GM12875 (cell line): ENCODE data around the gene SIGLEC8.

Experiments used
- H3K4me3 ChIP-seq: one replicate; pipeline ENCODE4 v1.5.1; 2011; ENCODE audit warnings: low read depth, low read length, control low read depth
- TF ChIP-seq, protein P1 (sequence below): IDR thresholded peaks from 2 replicates; pipeline ENCODE4 v1.5.1; 2011; ENCODE audit warnings: low read depth, mild to moderate bottlenecking, control low read depth, inconsistent platforms, low read length, moderate library complexity, borderline replicate concordance; ENCODE audit not compliant: insufficient read depth

The SIGLEC8 gene

DNA sequence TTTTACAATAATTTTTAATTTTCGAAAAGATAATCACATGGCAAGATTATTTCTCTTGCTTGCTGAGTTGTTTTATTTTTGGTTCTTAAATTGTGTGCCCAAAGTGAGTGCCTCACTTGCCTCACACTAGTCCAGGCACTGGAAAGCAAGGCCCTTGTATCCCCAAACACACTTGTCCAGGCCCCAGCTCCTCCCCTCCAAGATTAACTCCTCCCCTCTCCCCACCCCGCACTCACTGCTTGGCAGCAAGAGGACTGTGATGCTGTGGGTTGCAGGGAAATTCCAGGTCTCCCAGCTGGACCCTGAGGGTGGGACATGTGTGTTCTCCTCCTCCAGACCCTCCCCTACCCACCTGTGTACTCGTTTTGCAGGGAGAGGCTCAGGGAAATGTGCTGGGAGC, 39.4 kb upstream of the SIGLEC8 start:
- H3K4me3 ChIP-seq: no peak overlapping the region
- TF ChIP-seq, protein P1, sequence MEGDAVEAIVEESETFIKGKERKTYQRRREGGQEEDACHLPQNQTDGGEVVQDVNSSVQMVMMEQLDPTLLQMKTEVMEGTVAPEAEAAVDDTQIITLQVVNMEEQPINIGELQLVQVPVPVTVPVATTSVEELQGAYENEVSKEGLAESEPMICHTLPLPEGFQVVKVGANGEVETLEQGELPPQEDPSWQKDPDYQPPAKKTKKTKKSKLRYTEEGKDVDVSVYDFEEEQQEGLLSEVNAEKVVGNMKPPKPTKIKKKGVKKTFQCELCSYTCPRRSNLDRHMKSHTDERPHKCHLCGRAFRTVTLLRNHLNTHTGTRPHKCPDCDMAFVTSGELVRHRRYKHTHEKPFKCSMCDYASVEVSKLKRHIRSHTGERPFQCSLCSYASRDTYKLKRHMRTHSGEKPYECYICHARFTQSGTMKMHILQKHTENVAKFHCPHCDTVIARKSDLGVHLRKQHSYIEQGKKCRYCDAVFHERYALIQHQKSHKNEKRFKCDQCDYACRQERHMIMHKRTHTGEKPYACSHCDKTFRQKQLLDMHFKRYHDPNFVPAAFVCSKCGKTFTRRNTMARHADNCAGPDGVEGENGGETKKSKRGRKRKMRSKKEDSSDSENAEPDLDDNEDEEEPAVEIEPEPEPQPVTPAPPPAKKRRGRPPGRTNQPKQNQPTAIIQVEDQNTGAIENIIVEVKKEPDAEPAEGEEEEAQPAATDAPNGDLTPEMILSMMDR: no peak

DNA sequence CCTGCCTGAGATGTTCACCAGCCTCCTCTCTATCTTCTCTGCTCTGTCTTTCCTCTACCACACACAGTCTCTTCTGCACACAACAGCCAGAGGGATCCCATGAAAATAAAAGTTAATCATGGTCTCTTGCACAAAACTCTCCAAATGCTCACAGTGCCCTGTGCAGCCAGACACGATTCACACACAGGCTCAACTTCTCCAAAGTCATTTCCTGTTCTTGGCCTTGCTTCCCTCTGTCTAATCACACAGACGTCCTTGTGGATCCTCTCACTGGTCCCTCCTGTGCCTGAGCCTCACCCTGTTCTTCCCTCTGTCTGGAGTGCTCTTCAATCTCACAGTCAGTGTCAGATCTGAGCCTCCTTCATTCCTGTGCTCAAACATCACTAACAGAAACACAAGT, 35.5 kb upstream of the SIGLEC8 start:
- H3K4me3 ChIP-seq: no peak overlapping the region
- TF ChIP-seq, protein P1: no peak

DNA sequence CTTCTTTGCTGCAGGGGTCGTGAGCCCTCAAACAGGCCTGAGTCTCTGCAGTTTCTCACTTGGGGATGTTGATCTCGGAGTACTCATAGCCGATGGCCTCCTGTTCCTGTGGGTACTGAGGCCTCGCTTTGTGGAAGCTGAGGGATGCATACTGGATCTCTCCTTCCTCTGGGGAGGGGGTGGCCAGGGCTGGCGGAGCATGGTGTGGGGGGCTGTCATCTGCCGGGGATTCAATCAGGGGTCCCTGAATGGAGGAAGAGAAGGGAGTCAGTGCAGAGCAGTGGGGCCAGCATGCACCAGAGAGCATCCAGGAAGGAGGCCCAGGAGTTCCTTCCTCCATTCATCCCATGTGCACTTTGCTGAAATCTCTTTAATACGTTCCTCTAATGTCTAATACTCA, 33.3 kb upstream of the SIGLEC8 start:
- TF ChIP-seq, protein P1: no peak
- H3K4me3 ChIP-seq: no peak overlapping the region

DNA sequence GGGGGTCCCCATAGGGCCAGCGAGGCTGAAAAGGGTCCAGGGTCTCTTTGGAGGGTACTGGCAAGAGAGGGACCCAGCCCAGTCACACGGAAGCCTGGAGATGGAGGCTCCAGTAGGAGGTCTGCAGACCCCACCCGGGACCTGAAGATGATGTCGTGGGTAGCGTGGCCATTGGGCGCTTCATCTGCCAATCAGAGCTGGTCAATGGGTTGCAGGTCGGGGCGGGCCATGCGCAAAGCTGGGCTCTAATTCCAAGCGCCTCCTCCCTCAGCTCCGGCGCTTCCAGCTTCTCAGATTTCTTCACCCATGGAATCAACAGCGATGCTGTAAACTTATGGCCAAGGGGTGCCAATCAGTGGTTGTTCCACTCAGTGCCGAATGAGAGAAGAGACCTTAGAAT, 32.4 kb upstream of the SIGLEC8 start:
- no peak overlapping the region for H3K4me3 ChIP-seq
- TF ChIP-seq, protein P1: no peak

DNA sequence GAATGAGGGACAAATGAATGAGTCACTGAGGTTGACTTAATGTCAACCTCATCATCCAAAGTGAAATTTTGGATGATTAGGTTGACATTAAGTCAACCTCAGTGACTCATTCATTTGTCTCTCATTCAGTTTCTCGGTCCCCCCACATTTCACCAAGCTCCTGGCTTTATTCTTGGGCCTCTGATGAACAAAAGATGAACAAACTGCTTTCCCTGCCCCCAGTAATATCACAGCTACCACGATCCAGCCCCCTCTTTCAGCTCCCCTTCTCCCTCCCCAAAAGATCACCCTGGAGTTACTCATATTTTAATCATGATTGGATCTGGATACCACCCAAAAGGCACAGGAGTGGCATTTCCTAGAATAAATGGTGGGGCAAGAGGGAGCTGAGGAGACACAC, 30.9 kb upstream of the SIGLEC8 start:
- TF ChIP-seq, protein P1: no peak
- no peak overlapping the region for H3K4me3 ChIP-seq

DNA sequence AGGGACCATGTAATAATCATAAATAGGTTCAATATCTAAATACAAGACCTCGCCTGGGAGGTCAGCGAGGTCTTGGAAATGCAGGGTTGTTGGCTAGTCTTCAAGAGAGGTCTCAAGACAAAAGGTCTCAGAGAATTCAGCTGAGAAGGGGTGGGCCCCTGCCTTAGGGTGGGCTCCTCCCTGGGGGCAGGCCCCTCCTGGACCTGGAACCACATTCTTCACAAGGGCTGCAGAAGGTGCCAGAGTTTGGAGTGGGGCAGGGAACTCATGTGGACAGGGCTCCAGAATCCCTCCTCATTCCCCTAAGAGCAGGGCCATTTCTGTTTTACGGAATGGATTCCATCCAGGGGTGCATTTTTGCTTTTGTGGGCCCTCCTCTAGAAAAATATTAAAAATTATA, 30.2 kb upstream of the SIGLEC8 start:
- H3K4me3 ChIP-seq: no peak overlapping the region
- TF ChIP-seq, protein P1: no peak

DNA sequence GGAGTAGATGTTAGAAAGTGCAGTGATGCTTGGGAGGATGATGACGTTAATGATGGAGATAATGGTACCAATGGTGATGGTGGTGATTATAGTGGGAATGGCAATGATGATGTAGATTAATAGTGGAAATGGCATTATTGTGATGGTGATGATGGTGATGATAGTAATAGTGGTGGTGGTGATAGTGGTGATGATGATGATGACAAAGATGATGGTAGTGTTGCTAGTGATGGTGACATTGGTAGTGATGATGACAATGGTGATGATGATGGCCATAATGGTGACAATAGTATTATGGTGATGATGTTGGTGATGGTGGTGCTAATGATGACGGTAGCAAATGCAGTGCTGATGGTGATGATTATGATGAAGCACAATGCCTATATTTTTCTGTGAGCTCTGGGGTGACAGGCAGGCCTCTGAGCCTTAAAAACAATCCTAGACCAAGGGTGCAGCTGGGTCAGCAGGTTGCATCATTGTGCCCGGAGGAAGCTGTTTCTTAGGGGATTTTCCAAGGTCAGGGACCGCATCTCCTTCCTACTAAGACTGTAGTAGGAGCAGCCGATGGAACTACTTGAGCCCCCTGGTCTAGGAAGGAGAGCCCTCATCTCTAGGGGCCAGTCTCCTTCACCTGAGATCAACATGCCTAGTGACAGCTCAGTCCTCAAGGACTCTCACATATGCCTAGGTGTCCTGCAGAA, 27.9 kb upstream of the SIGLEC8 start:
- TF ChIP-seq, protein P1: no peak
- H3K4me3 ChIP-seq: no peak overlapping the region
